GM12801 (cell line): ENCODE data around the gene ANK2.

Experiments used
- CTCF ChIP-seq: IDR thresholded peaks from one replicate; pipeline ENCODE4 v1.5.1; 2011; ENCODE audit warnings: control low read depth; ENCODE audit not compliant: insufficient read length; ENCODE audit errors: extremely low read depth

The ANK2 gene

GRCh38 chr4:113335746-113336145 is 286.3 kb downstream of the ANK2 start:
- TF ChIP-seq CTCF, result no peak

- TF ChIP-seq CTCF, result no peak
These were observed 287.1 kb downstream of the ANK2 start for GRCh38 chr4:113336556-113336955.

DNA sequence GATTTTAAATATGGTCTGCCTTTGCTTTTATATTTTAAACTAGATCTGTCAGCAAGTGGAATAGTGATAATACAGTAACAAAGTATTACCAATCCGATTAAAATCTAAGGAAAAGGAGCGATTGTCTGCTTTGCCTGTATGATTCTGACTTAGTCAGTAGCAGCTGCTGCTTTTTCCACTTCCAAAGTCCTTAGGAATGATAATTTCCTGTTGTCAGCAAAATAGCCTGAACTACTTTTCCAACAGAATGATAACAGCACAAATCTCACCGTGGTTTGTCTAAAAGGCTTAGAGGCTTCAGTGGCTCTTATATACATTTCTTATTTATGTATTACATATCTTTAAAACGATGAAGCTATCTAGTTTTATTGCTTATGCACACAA is 290.0 kb downstream of the ANK2 start:
- no peak for TF ChIP-seq CTCF

GRCh38 chr4:113344100-113344499 is 294.6 kb downstream of the ANK2 start:
- no peak for TF ChIP-seq CTCF

DNA sequence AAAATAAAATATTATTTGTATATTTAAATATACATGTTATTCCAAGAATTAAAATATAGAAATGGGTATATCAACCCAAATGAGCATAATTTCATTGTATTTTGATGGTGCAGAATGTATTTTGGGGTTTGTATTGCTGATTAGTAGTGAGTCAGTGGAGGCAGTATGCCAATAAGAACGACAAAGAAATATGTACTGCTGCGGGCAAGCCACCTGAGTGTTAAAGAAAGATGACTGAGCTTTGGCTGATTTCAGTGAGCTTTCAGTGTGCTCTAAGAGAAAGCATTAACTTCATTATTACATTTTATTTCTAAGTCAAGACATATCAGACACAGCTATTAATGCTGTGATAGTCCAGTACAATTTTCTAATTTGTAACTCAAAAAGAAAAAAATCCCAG is 297.8 kb downstream of the ANK2 start:
- TF ChIP-seq CTCF, result no peak

DNA sequence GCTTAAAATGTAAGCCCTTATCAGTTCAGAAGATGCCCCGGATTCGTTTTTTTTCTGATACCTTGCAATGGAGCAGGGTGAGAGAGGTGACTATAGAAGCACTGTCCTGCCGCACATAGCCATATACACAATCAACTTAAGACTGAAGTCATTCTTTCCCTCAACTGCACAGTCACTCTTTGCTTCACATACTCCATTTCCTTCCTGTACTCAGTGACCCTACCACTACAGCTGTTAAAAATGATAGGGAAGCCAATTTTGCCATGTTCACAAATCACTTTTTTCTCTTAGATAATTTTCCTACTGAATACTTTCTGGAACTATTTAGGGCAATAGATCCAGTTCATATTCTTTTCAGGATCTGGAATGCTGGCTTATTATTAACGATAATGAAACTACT is 300.0 kb downstream of the ANK2 start:
- no peak for TF ChIP-seq CTCF

DNA sequence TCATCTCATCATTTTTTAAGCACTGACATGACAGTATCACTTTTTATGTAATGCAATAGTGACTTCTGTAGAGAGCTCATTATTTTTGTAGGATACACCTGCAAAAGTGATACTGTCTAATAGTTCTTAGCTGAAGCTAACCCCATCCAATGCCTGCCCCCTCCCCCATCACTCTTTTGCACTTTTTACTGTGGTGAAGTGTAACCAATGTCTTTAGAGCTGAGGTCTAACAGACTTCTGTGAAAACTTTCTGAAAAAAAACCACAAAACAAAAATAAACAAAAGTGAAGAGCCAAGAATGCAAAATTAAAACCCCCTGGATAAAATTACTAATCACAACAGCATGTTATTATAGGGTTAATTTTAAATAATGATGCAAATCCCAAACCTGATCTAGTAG is 301.1 kb downstream of the ANK2 start:
- TF ChIP-seq CTCF, result no peak
